Measurements from ENCODE around the gene ZBTB3. TPM values are rescaled to one million over a fixed set of nuclear protein-coding genes. Genes with fewer than 3 reads are reported as not detected.

ZBTB3 gene
- total RNA-seq, 1 experiment from 2014 or later = 12.0 TPM

DNA sequence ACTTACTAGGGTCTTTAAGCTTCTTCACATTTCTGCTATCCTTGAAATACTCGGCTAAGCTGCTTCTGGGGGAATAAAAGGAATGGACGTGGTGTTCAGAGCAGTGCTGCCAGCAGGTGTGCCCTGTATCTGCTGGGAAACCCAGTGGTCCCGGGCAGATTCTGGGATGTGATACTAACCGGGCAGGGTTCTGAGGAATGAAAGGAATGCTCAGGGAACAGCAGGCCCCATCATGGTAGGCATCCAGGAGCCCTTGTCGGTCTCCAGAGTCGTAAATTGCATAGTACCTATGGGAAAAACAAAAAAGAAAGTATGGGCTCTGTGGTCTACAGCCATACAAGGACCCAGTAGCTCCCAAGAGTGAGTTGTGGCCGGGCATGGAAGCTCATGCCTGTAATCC is 42.3 kb upstream of the ZBTB3 start:
- TF ChIP-seq EZH2 (IDR thresholded peaks at IDR 0.05; ENCODE audit: borderline replicate concordance, low read depth, low read length, poor library complexity, severe bottlenecking) = no peak
- TF ChIP-seq, protein P1, sequence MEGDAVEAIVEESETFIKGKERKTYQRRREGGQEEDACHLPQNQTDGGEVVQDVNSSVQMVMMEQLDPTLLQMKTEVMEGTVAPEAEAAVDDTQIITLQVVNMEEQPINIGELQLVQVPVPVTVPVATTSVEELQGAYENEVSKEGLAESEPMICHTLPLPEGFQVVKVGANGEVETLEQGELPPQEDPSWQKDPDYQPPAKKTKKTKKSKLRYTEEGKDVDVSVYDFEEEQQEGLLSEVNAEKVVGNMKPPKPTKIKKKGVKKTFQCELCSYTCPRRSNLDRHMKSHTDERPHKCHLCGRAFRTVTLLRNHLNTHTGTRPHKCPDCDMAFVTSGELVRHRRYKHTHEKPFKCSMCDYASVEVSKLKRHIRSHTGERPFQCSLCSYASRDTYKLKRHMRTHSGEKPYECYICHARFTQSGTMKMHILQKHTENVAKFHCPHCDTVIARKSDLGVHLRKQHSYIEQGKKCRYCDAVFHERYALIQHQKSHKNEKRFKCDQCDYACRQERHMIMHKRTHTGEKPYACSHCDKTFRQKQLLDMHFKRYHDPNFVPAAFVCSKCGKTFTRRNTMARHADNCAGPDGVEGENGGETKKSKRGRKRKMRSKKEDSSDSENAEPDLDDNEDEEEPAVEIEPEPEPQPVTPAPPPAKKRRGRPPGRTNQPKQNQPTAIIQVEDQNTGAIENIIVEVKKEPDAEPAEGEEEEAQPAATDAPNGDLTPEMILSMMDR (conservative IDR thresholded peaks at IDR 0.05; ENCODE audit: low read depth, low read length) = no peak
- intact Hi-C loops (cut with micrococcal nuclease; ENCODE audit: unreplicated experiment) = no loop called here
- H3K4me3 ChIP-seq (ENCODE audit: low read depth, low read length, poor library complexity, severe bottlenecking) = no peak overlapping the region
- DNase-seq (ENCODE audit: low spot score) = no peak
- H3K27me3 ChIP-seq (replicated peaks; ENCODE audit: insufficient read depth, low read depth, low read length, poor library complexity) = no peaks in the 10 kb centered on the region
- peaks cover 15% of the 10 kb centered on the region for H3K4me1 ChIP-seq (ENCODE audit: insufficient read depth, low read length, poor library complexity, severe bottlenecking)
- H3K27ac ChIP-seq (ENCODE audit: low read depth, low read length, poor library complexity, severe bottlenecking) = peak overlapping the region; percentile 40
- no peaks in the 10 kb centered on the region for H3K9me3 ChIP-seq (ENCODE audit: low read depth, low read length, poor library complexity, severe bottlenecking)
- BruUV-seq (replicated peaks) = no TSS peak
- ChIA-PET CTCF (no interaction called here), POLR2A (ENCODE audit: low non-redundant PET) (no interaction called here)
- H3K36me3 ChIP-seq (ENCODE audit: insufficient read depth, low read length, poor library complexity, severe bottlenecking) = peaks cover 91% of the 10 kb centered on the region

DNA sequence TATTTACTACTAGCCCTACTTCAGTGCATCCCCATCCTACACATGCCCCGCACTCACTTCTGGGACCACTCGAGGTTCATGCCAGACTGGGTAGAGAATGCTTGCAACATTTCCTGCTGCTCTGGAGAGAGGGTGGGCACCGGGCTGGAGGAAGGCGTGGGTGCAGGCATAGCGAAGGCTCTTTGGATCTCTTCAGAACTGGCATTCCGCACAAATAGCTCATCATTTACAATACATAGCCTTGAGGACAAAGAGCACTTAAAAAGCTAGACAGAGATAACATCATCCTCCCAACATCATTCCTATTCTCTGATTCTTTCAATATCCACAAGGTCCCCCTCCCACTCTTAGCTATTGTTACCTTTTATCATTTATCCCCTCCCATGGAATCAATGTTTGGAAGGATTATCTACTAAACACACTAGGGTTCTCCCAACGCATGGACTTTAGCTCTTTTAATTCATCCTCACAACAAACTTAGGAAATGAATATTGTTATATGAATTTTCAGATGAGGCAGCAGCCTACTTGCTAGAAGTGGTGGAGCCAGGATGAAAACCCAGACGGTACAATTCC is 40.3 kb upstream of the ZBTB3 start:
- Histone ChIP-seq H3K9me3 (ENCODE audit: low read depth, low read length, poor library complexity, severe bottlenecking) (no peaks in the 10 kb centered on the region), H3K27me3 (replicated peaks; ENCODE audit: insufficient read depth, low read depth, low read length, poor library complexity) (no peaks in the 10 kb centered on the region), H3K27ac (ENCODE audit: low read depth, low read length, poor library complexity, severe bottlenecking) (peak overlapping the region; percentile 14), H3K36me3 (ENCODE audit: insufficient read depth, low read length, poor library complexity, severe bottlenecking) (peaks cover 88% of the 10 kb centered on the region), H3K4me3 (ENCODE audit: low read depth, low read length, poor library complexity, severe bottlenecking) (no peak overlapping the region), H3K4me1 (ENCODE audit: insufficient read depth, low read length, poor library complexity, severe bottlenecking) (peaks cover 28% of the 10 kb centered on the region)
- ChIA-PET CTCF (no interaction called here), POLR2A (ENCODE audit: low non-redundant PET) (interaction anchor here (0.6 kb wide), 1 partner anchor 1533 kb away, joined by 3 read pairs; no protein-coding TSS in a partner anchor)
- TF ChIP-seq, protein P1 (conservative IDR thresholded peaks at IDR 0.05; ENCODE audit: low read depth, low read length) = no peak
- TF ChIP-seq EZH2 (IDR thresholded peaks at IDR 0.05; ENCODE audit: borderline replicate concordance, low read depth, low read length, poor library complexity, severe bottlenecking) = no peak
- DNase-seq (ENCODE audit: low spot score) = peak; percentile 83
- BruUV-seq (replicated peaks) = no TSS peak
- intact Hi-C loops (cut with micrococcal nuclease; ENCODE audit: unreplicated experiment) = loop anchor here (5.0 kb wide), 1 partner anchor 38 kb away; the partner anchor contains the start of genes STX5 and TEX54

DNA sequence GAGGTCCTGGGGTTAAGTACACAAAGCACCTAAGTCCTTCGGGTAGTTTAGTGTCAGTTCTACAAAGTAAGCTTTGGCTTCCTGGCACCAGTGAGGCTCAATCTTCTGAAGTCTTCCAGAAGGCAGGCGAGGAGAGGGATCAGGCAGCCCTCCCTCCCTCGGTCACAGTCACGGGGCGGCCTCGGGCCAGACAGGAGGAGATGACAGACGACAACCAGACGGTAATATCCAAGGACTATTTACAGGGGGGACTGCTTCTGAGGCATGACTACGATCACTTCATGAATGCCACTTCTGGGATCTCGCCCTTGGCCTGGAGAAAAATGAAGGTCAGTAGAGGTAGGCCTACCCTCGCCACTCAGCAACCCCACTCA is 38.2 kb upstream of the ZBTB3 start:
- Histone ChIP-seq H3K27me3 (replicated peaks; ENCODE audit: insufficient read depth, low read depth, low read length, poor library complexity) (no peaks in the 10 kb centered on the region), H3K4me1 (ENCODE audit: insufficient read depth, low read length, poor library complexity, severe bottlenecking) (peaks cover 37% of the 10 kb centered on the region), H3K4me3 (ENCODE audit: low read depth, low read length, poor library complexity, severe bottlenecking) (peak overlapping the region; percentile 97), H3K36me3 (ENCODE audit: insufficient read depth, low read length, poor library complexity, severe bottlenecking) (peaks cover 72% of the 10 kb centered on the region), H3K9me3 (ENCODE audit: low read depth, low read length, poor library complexity, severe bottlenecking) (no peaks in the 10 kb centered on the region), H3K27ac (ENCODE audit: low read depth, low read length, poor library complexity, severe bottlenecking) (peak overlapping the region; percentile 91)
- no peak for TF ChIP-seq EZH2 (IDR thresholded peaks at IDR 0.05; ENCODE audit: borderline replicate concordance, low read depth, low read length, poor library complexity, severe bottlenecking)
- TF ChIP-seq, protein P1 (conservative IDR thresholded peaks at IDR 0.05; ENCODE audit: low read depth, low read length) = no peak
- DNase-seq (ENCODE audit: low spot score) = no peak
- no TSS peak for BruUV-seq (replicated peaks)
- intact Hi-C loops (cut with micrococcal nuclease; ENCODE audit: unreplicated experiment) = loop anchor here (5.0 kb wide), 1 partner anchor 40 kb away; the partner anchor contains the start of genes STX5 and TEX54
- POLR2A ChIA-PET (ENCODE audit: low non-redundant PET) = interaction anchor here (0.7 kb wide), 1 partner anchor 38 kb away, joined by 6 read pairs; the partner anchor contains the start of gene ZBTB3
- CTCF ChIA-PET = no interaction called here

Data from A673 (cell line).